Endothelial cell of umbilical vein (primary cell): Measurements from ENCODE around the gene CCNJ. TPM values are rescaled to one million over a fixed set of nuclear protein-coding genes. Genes with fewer than 3 reads are reported as not detected.

Experiments used
- BruUV-seq: library from RNA; stranded (reverse); fragments of 400-500 nt; replicated peaks from 2 replicates; lab custom pipeline; 2021; lab: Mats Ljungman, UMichigan
- CTCF ChIA-PET: fragments of 300-600, 350-600 bp; sonication (Branson Sonifier 250); formaldehyde crosslinking; loops from one replicate; lab custom pipeline; 2021; ENCODE audit warnings: antibody characterized with exemption, inconsistent platforms; lab: Charles Lee
- POLR2A ChIA-PET: fragments of 300-600, 350-600 bp; sonication (Branson Sonifier 250); formaldehyde crosslinking; loops from one replicate; lab custom pipeline; 2021; ENCODE audit warnings: antibody characterized with exemption, inconsistent platforms; lab: Charles Lee
- DNase-seq: peaks from one replicate; pipeline ENCODE4 v3.0.0-alpha.2; 2011; ENCODE audit warnings: low read depth, low spot score
- FAIRE-seq: peaks from 2 replicates; lab custom pipeline; 2011; peaks lifted over from hg19 to GRCh38; lab: Jason Lieb, UNC
- H2AFZ ChIP-seq: 2 replicates; pipeline ENCODE4 v1.6.0; 2012; ENCODE audit warnings: low read depth, low read length, control low read depth, inconsistent platforms
- H3K27ac ChIP-seq: 2 replicates; pipeline ENCODE4 v1.5.1; 2011; ENCODE audit warnings: low read depth, mild to moderate bottlenecking, control low read depth, low read length, moderate library complexity; ENCODE audit not compliant: insufficient read depth
- H3K27me3 ChIP-seq, 2 experiments: 2 replicates each; pipeline versions ENCODE4 v1.6.0 to v1.6.1; 2011; ENCODE audit warnings: low read length in 2 of 2, mixed read lengths in 1 of 2; ENCODE audit not compliant: control insufficient read depth in 2 of 2, insufficient read depth in 2 of 2
- H3K36me3 ChIP-seq, 2 experiments: 2 replicates in 1 of 2; 3 replicates in 1 of 2; pipeline ENCODE4 v1.5.1; 2011; ENCODE audit warnings: low read length in 2 of 2, mild to moderate bottlenecking in 1 of 2, moderate library complexity in 1 of 2; ENCODE audit not compliant: control insufficient read depth in 2 of 2, insufficient read depth in 2 of 2; ENCODE audit errors: extremely low read depth in 1 of 2
- H3K4me1 ChIP-seq: 3 replicates; pipeline ENCODE4 v1.5.1; 2011; ENCODE audit warnings: mild to moderate bottlenecking, low read length; ENCODE audit not compliant: control insufficient read depth, insufficient read depth; ENCODE audit errors: extremely low read depth
- H3K4me2 ChIP-seq: 2 replicates; pipeline ENCODE4 v1.6.1; 2011; ENCODE audit warnings: low read length, control low read depth, mixed read lengths; ENCODE audit not compliant: insufficient read depth
- H3K4me3 ChIP-seq, 3 experiments: fragments of 200-600 bp in 1 of 3; sonication (generic), shearing (Covaris generic) in 1 of 3; replicated peaks in 1 of 3; 2 replicates each; pipeline ENCODE4 v1.5.1; 2011 to 2016; ENCODE audit warnings: control low read depth in 3 of 3, low read length in 3 of 3, mild to moderate bottlenecking in 2 of 3, inconsistent platforms in 1 of 3, low read depth in 1 of 3, moderate library complexity in 1 of 3; ENCODE audit not compliant: insufficient read depth in 1 of 3
- H3K79me2 ChIP-seq: 2 replicates; pipeline ENCODE4 v1.6.0; 2012; ENCODE audit warnings: low read length, inconsistent platforms; ENCODE audit not compliant: control insufficient read depth, insufficient read depth
- H3K9ac ChIP-seq: replicated peaks from 2 replicates; pipeline ENCODE3; 2011; ENCODE audit warnings: low read length, control low read depth; ENCODE audit not compliant: insufficient read depth; ENCODE audit errors: extremely low read depth
- H3K9me1 ChIP-seq: replicated peaks from 3 replicates; pipeline ENCODE4 v1.6.0; 2011; ENCODE audit warnings: mild to moderate bottlenecking, low read length; ENCODE audit not compliant: control insufficient read depth, insufficient read depth; ENCODE audit errors: extremely low read depth
- H3K9me3 ChIP-seq: replicated peaks from 2 replicates; pipeline ENCODE4 v1.5.1; 2012; ENCODE audit warnings: low read length, inconsistent platforms; ENCODE audit not compliant: control insufficient read depth, insufficient read depth
- H4K20me1 ChIP-seq: replicated peaks from 2 replicates; pipeline ENCODE3; 2011; ENCODE audit warnings: mild to moderate bottlenecking, low read length; ENCODE audit not compliant: control insufficient read depth, insufficient read depth; ENCODE audit errors: extremely low read depth
- CTCF ChIP-seq, 2 donors: IDR thresholded peaks; 1 replicate in 1 of 2; 2 replicates in 1 of 2; pipeline ENCODE4 v1.5.1; 2011; ENCODE audit warnings: low read length in 2 of 2, mild to moderate bottlenecking in 2 of 2, moderate library complexity in 2 of 2, control low read depth in 1 of 2, inconsistent platforms in 1 of 2, low read depth in 1 of 2; ENCODE audit not compliant: insufficient read depth in 1 of 2; ENCODE audit errors: extremely low read depth in 1 of 2
- EZH2 ChIP-seq: IDR thresholded peaks from 2 replicates; pipeline ENCODE4 v1.6.1; 2012; ENCODE audit warnings: borderline replicate concordance, low read depth, mild to moderate bottlenecking, moderate library complexity, low read length, inconsistent platforms; ENCODE audit not compliant: severe bottlenecking
- FOS ChIP-seq: IDR thresholded peaks from 2 replicates; pipeline ENCODE4 v1.6.1; 2011; ENCODE audit warnings: mild to moderate bottlenecking, low read length, moderate library complexity, borderline replicate concordance; ENCODE audit not compliant: insufficient read depth
- GATA2 ChIP-seq: IDR thresholded peaks from 2 replicates; pipeline ENCODE4 v1.7.0; 2011; ENCODE audit warnings: low read depth, mild to moderate bottlenecking, moderate library complexity, mixed read lengths, low read length; ENCODE audit not compliant: insufficient read length, insufficient read depth
- JUN ChIP-seq: IDR thresholded peaks from 2 replicates; pipeline ENCODE4 v1.6.1; 2011; ENCODE audit warnings: borderline replicate concordance, low read depth; ENCODE audit not compliant: insufficient read length, insufficient read depth
- MAX ChIP-seq: IDR thresholded peaks from 2 replicates; pipeline ENCODE4 v1.6.1; 2011; ENCODE audit not compliant: insufficient read depth, insufficient read length
- MYC ChIP-seq: IDR thresholded peaks from one replicate; pipeline ENCODE4 v1.6.1; 2011; ENCODE audit warnings: mild to moderate bottlenecking, low read depth, low read length
- POLR2A ChIP-seq: IDR thresholded peaks from 2 replicates; pipeline ENCODE4 v1.6.1; 2012; ENCODE audit warnings: low read depth, mild to moderate bottlenecking, control low read depth, low read length
- POLR2AphosphoS5 ChIP-seq: IDR thresholded peaks from 2 replicates; pipeline ENCODE4 v1.6.1; 2012; ENCODE audit warnings: low read depth, mild to moderate bottlenecking, control low read depth, low read length, moderate library complexity; ENCODE audit not compliant: insufficient read depth
- dilution Hi-C: fragments of 300-500 bp; cut with MboI; formaldehyde crosslinking; loops from one replicate; pipeline ENCODE4 v1.15.0; 2019; ENCODE audit warnings: low sequenced_read_pairs; ENCODE audit not compliant: extremely low pct_ligation_motif_present
- intact Hi-C: fragments of 100-400 bp; cut with micrococcal nuclease; formaldehyde crosslinking; loops from one replicate; pipeline ENCODE4 v1.10.0; 2022
- polyA plus RNA-seq, 4 experiments: library from polyadenylated mRNA; depleted of rRNA in 3 of 4; stranded (reverse) in 3 of 4; unstranded in 1 of 4; fragments of >200 nt; gene quantifications; 2 replicates each; pipeline versions ENCODE4 v1.2.1 to v1.2.3, GENCODE V29; 2011 to 2012; ENCODE audit warnings: missing spikeins in 1 of 4
- total RNA-seq: library from RNA; stranded (reverse); gene quantifications from 2 replicates; pipeline ENCODE4 v1.2.3, GENCODE V29; 2021

Gene CCNJ
- total and polyA plus RNA-seq, 2 donors (not counting 3 experiments of a cell fraction or from before 2014, with no cell fraction given) = 25.5 to 27.6 TPM

- no peaks in the 10 kb centered on the region for H4K20me1 ChIP-seq
- H3K79me2 ChIP-seq = no peaks in the 10 kb centered on the region
- no peak for FAIRE-seq
- H3K4me2 ChIP-seq = no peak overlapping the region
- H3K4me1 ChIP-seq = no peaks in the 10 kb centered on the region
- H2AFZ ChIP-seq = no peak overlapping the region
- DNase-seq = no peak
- H3K9me1 ChIP-seq = no peaks in the 10 kb centered on the region
- ChIA-PET POLR2A (no interaction called here), CTCF (interaction anchor here (1.4 kb wide), 1 partner anchor 80 kb away, joined by 6 read pairs; no protein-coding TSS in a partner anchor)
- dilution Hi-C loops = no loop called here
- no peaks in the 10 kb centered on the region for H3K36me3 ChIP-seq
- intact Hi-C loops = no loop called here
- no TSS peak for BruUV-seq
- H3K4me3 ChIP-seq = no peak overlapping the region
- no peak overlapping the region for H3K9ac ChIP-seq
- no peak overlapping the region for H3K27ac ChIP-seq
- TF ChIP-seq FOS = no peak
- no peak for TF ChIP-seq MYC
- no peak for TF ChIP-seq CTCF (IDR thresholded peaks at IDR 0.05; ENCODE audit: extremely low read depth in 1 of 2, insufficient read depth in 1 of 2, low read depth in 1 of 2, low read length in 2 of 2)
- TF ChIP-seq POLR2A = no peak
- TF ChIP-seq MAX = no peak
- TF ChIP-seq POLR2AphosphoS5 = no peak
- TF ChIP-seq EZH2 = no peak
- no peak for TF ChIP-seq GATA2
- no peak for TF ChIP-seq JUN
- H3K9me3 ChIP-seq = no peaks in the 10 kb centered on the region
- peaks cover 40 to 43% of the 10 kb centered on the region in 2 experiments for H3K27me3 ChIP-seq
Observed at GRCh38 chr10:96096958-96097357, 53.6 kb downstream of the CCNJ start.
